GM12873 (cell line): Measurements from ENCODE around the gene ROCK2.

Experiments
- TF ChIP-seq, protein P1 (sequence below): IDR thresholded peaks from 2 replicates; pipeline ENCODE4 v1.5.1; 2012; ENCODE audit warnings: low read depth, mild to moderate bottlenecking, moderate library complexity, low read length, control low read depth; ENCODE audit not compliant: insufficient read depth; ENCODE audit errors: missing control alignments

ROCK2 gene

DNA sequence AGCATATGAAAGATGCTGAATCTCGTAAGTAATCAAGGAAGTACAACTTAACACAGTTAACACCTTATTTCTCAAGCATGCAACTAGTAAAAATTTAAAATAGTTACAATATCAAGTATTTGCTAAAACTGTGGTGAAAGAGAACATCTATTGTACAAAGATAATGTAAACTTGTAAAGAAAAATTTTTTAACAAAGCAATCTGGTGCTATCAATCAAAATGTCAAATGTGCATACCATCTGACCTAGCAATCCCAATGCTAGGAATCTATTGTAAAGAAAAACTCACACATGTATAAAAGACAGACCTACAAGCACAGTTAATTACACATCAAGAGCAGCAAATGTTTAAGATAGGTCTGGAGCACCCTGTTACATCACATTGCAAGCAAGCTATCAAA is 99.1 kb downstream of the ROCK2 start:
- TF ChIP-seq, protein P1, sequence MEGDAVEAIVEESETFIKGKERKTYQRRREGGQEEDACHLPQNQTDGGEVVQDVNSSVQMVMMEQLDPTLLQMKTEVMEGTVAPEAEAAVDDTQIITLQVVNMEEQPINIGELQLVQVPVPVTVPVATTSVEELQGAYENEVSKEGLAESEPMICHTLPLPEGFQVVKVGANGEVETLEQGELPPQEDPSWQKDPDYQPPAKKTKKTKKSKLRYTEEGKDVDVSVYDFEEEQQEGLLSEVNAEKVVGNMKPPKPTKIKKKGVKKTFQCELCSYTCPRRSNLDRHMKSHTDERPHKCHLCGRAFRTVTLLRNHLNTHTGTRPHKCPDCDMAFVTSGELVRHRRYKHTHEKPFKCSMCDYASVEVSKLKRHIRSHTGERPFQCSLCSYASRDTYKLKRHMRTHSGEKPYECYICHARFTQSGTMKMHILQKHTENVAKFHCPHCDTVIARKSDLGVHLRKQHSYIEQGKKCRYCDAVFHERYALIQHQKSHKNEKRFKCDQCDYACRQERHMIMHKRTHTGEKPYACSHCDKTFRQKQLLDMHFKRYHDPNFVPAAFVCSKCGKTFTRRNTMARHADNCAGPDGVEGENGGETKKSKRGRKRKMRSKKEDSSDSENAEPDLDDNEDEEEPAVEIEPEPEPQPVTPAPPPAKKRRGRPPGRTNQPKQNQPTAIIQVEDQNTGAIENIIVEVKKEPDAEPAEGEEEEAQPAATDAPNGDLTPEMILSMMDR, result no peak

DNA sequence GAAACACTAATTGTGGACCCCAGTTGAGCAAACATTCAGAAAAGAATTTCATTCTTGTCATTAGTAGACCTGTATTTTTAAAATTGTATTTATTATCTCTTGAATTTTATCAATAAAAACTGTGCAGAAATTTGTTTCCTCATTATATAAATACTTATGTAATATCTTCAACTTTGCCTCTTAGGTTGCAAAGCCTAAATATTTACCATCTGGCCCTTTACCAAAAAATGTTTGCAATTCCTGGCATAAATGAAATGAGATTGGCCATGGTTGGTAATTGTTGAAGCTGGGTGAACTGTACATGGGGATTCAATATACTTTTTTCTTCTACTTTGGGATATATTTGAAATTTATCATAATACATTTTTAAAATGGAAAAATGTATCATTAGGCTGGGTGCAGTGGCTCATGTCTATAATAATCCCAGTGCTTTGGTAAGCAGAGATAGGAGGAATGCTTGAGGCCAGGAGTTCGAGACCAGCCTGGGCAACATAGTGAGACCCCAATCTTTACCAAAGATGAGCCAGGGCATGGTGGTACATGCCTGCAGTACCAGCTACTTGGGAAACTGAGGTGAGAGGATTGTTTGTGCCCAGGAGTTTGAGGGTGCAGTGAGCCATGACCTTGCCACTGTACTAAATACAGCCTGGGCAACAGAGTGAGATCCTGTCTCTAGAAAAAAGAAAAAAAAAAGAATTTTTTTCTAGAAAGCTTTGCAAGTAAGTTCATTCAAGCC is 100.2 kb downstream of the ROCK2 start:
- TF ChIP-seq, protein P1, result no peak

DNA sequence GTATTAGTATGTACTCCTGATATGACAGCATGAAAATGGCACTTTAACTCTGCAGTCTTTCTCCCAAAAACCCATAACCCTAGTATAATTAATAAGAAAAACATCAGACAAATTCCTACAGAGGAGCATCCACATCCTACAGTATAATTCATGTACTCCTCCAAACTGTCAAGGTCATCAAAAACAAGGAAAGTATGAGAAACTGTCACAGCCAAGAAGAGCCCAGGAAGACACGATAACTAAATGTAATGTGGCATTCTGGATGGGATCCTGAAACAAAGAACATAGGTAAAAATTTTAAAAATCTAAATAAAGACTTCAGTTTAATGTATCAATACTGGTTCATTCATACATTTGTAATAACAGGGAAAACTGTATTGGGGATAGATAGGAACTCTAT is 100.9 kb downstream of the ROCK2 start:
- TF ChIP-seq, protein P1, result no peak

DNA sequence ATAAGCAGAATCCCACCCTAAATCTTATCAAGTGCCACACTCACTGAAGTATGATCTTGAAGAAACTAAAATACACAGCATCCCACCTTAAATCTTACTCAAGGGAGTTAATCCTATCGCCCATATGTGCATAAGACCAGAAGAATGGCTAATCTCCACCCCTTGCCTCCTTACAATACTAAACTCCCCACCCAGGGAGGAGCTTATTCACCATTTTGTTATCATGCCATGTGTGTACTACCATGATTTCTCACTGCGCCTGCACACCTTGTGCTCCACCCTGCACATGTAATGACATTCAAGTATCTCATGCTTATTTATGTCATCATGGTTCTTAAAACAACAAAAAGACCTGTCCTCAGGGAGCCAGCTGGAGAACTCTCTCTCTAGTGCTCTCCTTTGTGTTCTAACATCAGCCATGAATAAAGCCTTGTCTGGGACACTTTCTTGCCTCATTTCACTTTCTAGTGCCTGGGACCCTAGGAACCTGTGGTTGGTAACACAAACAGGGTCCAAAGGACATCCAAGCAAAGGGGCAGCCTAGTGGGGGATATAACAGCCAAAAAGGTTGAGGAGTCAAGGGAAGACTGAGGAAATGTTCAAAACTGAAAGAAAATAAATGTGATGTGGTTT is 101.8 kb downstream of the ROCK2 start:
- TF ChIP-seq, protein P1, result no peak

DNA sequence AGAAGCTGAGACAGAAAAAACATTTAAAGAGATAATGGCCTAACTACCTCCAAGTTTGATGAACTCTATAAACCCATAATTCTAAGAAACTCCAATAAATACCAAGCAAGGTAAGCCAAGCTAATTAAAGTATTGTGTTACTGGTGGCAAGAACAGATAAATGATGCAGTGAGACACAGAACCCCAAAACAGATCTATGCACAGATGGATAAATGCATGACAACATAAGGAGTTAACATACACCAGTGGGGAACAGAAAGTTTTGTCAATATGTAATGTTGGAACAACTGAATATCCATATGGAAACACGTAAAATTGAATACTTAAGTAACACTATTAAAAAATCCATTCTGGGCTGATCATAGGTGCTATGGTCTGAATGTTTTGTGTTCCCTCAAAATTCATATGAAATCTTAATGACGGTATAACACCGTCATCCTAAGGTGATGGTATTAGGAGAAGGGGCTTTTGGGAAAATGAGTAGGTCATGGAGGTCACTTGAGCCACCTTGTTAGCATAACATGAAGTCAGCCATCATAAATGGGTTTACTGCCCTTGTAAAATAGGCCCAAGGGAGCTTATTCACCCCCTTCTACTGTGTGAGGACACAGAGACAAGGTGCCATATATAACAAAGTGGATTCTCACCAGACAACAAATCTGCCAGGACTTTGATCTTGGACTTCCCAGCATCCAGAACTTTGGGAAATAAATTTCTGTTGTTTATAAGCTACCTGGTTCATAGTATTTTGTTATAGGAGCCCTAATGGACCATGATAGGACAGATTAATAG is 102.8 kb downstream of the ROCK2 start:
- TF ChIP-seq, protein P1, result no peak

DNA sequence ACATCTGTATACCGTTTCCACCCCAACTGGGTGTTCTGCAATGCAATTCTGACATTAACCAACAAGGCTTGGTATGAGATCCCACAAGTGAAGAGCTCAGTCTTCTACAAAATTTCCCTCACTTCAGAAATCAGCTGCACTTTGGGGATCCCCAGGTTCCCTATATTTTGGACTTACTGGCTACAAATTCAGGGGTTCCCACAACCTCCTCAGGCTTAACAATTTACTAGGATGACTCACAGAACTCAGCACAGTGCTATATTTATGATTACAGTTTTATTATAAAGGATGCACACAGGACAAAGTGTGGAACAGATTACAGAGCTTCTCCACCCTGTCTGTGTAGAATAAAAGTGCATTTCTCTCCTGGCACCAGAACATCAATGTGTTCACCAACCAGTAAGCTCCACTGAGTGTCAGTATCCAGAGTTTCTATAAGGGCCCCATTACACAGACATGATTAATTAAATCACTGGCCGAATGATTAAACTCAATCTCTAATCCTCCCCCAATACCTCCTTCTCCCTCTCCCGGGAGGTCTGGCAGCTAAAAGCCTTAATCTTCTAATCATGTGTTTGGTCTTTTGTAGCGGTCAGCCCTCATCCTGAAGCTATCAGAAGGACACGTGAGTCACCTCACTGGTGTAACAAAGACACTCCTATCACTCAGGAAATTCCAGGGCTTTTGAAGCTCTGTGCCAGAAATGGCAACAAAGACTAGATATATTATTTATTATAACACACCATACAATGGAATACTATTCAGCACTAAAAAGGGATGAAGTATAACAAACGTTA is 104.6 kb downstream of the ROCK2 start:
- TF ChIP-seq, protein P1, result no peak
